NT2/D1 (cell line): Measurements from ENCODE around the gene ANTKMT.

Experiments used
- SUZ12 ChIP-seq: IDR thresholded peaks from 2 replicates; pipeline ENCODE4 v1.6.1; 2011; ENCODE audit not compliant: insufficient read length, insufficient read depth; ENCODE audit errors: extremely low read depth
- YY1 ChIP-seq: IDR thresholded peaks from 2 replicates; pipeline ENCODE4 v1.6.1; 2011; ENCODE audit not compliant: insufficient read length, insufficient read depth
- ZNF274 ChIP-seq: IDR thresholded peaks from 2 replicates; pipeline ENCODE4 v1.6.1; 2011; ENCODE audit warnings: mild to moderate bottlenecking, low read depth, low read length

DNA sequence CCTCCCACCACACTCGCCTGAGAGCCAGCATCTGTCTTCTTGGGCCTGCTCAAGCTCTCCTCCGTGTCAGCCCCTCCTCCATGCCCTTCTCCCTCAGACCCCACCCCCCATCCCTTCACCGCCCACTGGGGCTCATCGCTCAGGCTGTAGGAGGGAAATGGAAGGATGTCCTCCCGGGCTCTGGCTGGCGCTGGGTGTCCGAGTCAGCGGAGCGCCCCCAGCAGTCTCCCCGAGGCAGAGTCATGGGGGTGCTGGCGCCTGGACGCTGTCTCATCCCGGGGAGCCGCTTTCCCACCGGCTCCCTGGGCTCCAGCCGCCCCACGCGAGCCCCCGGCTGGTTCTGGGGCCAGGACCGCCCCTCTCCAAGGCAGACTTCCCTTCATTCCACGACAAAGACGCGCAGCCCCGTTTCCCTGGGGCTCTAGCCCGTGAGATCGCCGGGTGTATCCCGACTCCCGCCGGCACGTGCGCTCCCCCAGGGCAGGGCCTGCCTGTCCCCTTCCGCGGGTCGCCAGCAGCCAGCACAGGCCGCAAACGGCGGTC is 428 bp upstream of the ANTKMT start:
- no peak for TF ChIP-seq ZNF274
- TF ChIP-seq SUZ12 = no peak
- no peak for TF ChIP-seq YY1
